Colon (tissue), 2 donors: ENCODE data around the gene PLCB4.

ENCODE experiments used
- FAIRE-seq: peaks from 2 replicates; lab custom pipeline; 2012; peaks lifted over from hg19 to GRCh38; lab: Jason Lieb, UNC
- donor health status: control.
- donor health status: control.

The PLCB4 gene

GRCh38 chr20:9498322-9498721 lies 429.4 kb downstream of the PLCB4 start:
- no peak for FAIRE-seq

- FAIRE-seq = no peak
Observed at GRCh38 chr20:9499126-9499899, 430.4 kb downstream of the PLCB4 start.

DNA sequence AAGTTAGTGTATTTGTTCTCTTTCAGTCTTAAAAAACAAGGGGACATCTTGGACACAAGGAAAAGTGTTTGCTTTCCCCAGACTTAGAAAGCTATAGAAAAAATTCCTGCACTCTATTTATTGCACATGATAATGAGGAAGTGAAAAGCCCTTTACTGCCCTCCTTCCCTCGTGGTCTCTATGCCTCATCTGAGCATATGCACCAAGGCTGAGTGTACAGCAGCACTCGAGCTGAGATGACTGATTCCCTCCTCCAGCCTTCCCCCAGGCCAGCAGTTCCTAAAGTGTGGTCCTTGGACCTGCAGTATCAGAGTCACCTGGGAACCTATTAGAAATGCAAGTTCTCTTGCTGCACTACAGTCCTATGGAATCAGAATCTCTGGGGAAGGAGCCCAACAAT lies 431.2 kb downstream of the PLCB4 start:
- no peak for FAIRE-seq

DNA sequence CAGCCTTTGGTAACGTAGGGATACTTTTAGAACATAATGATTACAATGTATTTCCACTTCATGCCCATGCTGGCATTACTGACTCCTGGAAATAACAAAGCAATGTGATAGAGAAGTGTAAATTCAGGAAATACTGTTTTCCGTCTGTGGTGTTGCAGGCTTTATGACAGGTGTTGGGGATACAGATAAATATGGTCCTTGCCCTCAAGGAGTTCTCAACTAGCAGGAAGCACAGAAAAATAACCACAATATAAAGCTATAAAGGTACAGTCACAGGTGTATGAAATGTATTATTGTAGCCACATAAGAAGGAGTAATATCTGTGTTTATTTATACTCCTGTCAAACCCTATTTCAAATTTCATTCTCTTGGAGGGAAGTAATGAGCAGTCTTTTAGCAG lies 432.6 kb downstream of the PLCB4 start:
- FAIRE-seq = no peak

DNA sequence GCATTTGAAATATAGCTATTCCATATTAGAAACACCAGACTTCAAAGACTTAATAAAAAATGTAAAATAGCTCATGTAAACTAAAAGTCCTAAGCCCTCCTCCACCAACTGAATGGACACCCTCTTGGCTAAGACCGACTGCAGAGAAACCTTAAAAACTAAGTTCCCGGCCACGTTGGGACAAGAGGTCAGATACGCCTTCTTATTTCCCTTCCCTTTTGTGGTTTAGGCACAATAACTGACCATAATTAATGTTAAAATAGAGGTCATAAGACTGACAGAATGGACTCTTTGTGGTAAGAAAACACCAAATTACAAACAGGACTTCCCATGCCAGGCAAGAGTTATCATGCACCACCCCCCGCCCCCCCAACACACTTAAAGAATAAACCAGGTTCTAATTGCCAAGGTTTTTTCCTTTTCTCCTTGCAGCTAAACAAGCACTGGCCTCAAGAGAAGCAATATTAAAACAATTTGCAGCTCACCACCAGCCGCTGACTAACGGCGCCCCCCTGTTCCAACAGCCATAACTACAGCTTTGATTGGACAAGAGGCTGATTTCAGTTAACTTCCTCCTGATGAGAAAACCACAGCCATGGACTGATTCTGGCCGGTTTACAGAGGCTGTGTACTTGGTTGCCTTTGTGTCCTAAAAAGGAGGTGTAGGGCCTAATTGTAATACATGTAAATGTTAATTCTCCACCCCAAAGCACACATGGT lies 434.8 kb downstream of the PLCB4 start:
- FAIRE-seq = no peak

DNA sequence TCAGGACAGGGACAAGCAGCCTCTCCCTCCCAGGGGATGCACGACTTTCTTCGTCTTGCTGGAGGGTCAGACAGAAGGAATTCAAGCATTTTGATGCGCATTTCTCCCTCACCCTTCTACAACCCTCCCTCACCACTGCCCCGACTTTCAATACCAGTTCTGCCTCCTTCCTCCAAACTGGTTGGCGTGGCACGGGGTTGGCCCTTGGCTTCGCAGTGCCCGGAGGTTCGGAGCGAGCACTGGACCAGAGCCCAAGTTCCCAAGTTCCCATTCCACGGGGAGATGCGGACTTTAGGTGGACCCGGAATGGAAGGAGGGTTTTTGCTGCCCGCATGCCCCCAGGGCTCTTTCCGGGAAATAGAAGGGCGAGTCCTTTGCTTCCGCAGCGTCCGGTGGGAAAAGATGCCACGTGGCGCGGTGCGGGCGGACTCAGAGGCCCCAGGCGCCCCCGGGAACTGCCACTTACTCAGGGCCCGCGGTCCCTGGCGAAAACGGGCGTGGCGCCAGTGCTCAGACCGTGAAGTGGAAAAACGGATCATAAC lies 437.5 kb downstream of the PLCB4 start:
- FAIRE-seq = no peak

DNA sequence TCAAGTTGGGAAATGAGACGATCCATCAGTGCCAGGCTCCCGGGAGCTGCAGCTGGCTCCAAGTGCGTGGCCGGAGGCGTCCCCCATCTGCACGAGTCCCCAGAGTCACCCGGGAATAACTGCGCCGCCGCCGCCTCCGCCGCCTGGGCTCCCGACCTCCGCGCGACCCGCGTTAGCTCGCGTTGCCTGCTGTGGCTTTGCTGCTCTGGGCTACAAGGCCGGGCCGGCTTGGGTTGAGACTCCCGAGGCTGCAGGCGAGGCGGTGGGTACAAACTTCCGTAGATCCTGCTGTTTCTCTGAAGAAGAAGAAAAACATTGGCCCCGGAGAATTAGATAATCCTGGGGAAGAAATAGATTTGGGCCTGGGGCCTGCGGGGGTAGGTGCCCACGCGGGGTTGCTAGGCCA lies 438.1 kb downstream of the PLCB4 start:
- FAIRE-seq = no peak

DNA sequence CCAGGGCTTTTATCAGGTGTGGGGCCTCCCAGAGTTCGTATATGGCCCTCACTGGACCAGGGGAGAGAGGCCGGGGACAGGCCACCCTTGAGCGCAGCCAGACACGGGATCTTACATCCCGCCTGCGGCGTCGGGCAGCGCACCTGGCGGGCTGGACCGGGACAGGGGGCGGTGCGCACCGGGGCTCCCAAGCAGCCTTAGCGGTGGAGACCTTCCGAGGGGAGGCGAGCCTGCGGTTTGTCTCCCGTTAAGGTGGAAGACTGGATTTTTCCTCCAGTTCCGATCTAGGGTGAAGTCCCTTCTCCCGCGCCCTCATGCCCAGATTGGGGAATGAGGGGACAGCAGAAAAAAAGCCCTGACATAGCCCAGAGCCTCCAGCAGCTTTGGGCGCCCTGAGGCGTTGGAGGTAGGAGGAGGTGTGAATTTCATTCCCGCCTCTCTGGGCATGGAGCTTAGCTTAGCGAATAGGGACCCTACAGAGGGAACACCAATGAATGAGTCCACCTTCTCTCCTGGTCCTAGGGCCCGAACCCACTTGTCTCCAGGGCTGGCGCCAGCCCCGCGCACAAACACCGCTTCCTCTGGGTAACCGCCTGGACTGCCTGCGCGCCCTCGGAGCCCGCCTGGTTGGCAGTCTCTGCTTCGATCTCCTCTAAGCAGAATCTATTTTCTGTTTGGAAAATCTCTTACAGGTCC lies 438.8 kb downstream of the PLCB4 start:
- FAIRE-seq = no peak

DNA sequence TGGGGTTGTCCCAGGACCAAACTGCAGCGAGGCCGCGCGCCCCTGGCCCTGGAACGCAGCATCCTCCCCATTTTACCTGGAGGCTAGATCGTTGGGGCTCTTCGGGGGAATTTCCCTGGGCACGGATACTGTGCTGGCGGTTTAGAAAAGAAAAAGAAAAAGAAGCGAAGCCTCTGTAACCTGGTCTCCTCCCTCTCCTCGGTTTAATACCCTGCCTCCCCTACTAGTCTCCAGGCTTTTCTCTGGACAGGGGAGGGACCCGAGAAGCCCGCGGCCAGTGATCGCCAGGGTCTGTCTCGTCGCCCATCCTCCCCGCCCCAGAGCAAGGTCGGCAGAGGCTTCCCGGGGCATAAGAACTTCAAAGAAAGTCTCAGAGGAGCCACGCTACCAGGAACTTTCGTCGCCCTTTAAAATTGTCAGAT lies 439.4 kb downstream of the PLCB4 start:
- FAIRE-seq = no peak

- FAIRE-seq = no peak
Observed at GRCh38 chr20:9508696-9509178, 439.9 kb downstream of the PLCB4 start.

- FAIRE-seq = no peak
Observed at GRCh38 chr20:9509246-9509645, 440.4 kb downstream of the PLCB4 start.

DNA sequence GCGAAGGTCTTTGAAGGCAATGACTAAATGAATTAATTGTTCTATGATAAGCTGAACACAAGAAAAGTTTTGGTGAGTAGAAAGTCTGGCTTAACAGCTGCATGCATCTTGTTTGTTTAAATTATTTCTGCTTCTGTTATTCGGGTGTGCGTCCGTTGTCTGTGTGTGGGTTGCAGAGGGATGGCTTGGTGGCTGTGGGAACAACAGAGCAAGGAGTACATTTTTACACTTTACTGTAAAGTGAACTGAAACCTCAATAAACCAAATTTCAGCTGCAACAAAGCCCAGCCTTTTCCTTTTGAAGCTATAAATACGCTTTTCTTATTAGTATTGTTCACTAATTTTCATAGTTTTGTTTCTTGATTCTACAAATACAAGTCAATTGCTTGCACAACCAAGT lies 442.0 kb downstream of the PLCB4 start:
- FAIRE-seq = no peak

GRCh38 chr20:9514072-9514460 lies 445.2 kb downstream of the PLCB4 start:
- no peak for FAIRE-seq

DNA sequence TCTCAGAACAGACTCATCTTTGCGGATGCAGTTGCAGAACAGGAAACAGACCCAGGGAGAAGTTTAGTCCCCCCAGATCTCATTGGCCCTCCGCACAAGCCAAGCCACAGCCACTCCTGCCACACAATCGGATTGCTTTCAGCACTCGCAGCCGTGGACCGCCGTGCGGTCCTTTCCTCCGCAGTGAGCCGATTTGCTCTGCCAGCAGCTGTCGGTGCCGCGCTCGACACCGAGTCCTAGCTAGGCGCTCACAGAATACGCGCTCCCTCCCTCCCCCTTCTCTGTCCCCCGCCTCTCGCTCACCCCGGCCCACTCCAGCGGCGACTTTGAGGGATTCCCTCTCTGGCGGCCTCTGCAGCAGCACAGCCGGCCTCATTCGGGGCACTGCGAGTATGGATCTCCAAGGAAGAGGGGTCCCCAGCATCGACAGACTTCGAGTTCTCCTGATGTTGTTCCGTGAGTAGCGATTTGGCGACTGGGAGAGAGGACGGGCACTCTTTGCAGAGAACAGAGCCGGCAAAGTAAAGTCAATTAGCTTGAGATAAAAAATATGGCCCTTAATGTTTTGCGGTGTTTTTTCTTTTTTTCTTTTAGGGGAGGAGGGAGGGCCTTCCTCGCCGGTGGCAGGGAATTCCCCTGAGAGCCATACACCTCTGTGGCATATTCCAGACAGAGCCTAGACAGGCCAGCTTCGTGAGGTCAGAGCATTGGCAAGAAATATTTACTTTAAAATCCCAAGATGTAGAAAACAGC lies 445.8 kb downstream of the PLCB4 start, which contains the start of gene LAMP5:
TSS of gene LAMP5 (plus strand) at position 130 of the 753 bp plus-strand sequence. CDS start at position 393, 263 bp downstream.
- FAIRE-seq = no peak

DNA sequence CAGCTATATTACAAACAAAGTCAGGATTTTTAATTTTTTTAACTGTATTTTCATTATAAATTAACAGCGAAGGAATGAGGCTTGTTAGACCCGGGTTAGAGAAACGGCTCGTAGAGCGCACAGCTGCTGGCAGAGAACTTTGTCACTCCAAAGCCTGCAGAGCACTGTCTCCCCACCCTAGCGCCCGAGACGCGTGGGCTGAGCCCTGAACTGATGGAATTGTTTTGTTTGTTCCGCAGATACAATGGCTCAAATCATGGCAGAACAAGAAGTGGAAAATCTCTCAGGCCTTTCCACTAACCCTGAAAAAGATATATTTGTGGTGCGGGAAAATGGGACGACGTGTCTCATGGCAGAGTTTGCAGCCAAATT lies 446.3 kb downstream of the PLCB4 start:
- no peak for FAIRE-seq

- no peak for FAIRE-seq
Observed at GRCh38 chr20:9515741-9516233, 446.9 kb downstream of the PLCB4 start.

GRCh38 chr20:9516234-9516871 lies 447.5 kb downstream of the PLCB4 start:
- FAIRE-seq = no peak

GRCh38 chr20:9517297-9518162 lies 448.6 kb downstream of the PLCB4 start:
- no peak for FAIRE-seq

DNA sequence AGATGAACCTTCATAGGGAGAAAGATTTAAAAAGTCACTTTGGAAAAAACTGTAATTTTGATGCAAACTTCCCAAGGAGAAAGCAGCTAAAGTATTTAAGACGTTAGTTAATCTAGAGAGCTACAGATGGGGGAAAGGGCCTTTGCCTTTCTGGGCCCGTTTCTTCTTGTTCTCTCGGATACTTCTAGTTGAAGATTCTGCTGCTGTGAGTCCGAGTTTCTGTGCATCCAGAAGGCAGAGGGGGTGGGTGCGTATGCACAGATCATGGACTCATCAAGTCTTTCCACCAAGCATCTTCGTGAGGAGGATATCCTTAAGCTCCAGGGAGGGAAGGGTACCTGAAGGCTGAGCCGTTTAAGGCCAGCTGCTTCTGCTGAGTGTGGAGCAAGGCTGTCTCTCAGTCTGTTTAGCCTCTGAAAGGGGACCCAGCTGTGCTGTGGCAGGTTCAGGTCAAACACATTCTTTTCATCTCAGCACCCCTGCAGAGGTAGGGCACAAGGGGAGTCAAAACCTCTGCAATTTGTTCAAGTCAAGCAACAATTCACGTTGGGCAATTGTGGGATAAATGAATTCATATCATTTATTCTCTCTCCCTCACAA lies 449.8 kb downstream of the PLCB4 start:
- FAIRE-seq = no peak

DNA sequence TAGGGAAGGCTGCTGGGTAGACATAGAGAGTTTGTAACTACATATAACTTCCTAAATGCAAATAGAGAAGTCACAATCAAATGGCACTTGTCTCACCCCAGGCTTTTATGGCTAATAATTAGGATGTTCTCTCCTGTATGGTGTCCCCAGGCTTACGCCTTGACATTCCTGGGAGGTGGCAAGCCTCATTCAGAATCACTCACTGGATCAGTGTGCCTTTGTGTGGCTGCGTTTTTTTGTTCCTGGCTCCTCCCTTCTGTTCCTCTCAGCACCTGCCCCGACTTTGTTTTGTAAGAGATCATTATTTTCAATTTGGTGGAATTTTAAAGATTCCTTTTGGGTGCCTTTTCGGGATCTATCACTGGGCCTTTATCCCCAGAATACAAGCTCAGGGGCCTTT lies 451.2 kb downstream of the PLCB4 start:
- FAIRE-seq = no peak
